Thyroid gland (tissue), 4 donors: ENCODE data around the gene DCUN1D4. TPM values are rescaled to one million over a fixed set of nuclear protein-coding genes. Genes with fewer than 3 reads are reported as not detected.
A peak's percentile ranks its signal among the peaks of the same experiment; 100 is the strongest.
"Not testable (repeated sequence)": the region's sequence is repeated elsewhere in the genome, so short reads cannot be mapped to it uniquely, and the experiment has no call there.

Experiments used
- DNase-seq, 2 donors: peaks; one replicate each; pipeline ENCODE4 v3.0.0-alpha.2; 2019
- H3K27ac ChIP-seq, 3 donors: fragments of 200-600 bp; sonication (generic); 1 replicate in 2 of 3; 2 replicates in 1 of 3; pipeline ENCODE4 v1.5.1; 2016 to 2019; ENCODE audit warnings: mild to moderate bottlenecking in 1 of 3, moderate library complexity in 1 of 3
- H3K27me3 ChIP-seq: fragments of 200-600 bp; sonication (generic); one replicate; pipeline ENCODE4 v1.5.1; 2019
- H3K36me3 ChIP-seq, 2 donors: fragments of 200-600 bp; sonication (generic); one replicate each; pipeline ENCODE4 v1.5.1; 2016 to 2019
- H3K4me1 ChIP-seq, 2 donors: fragments of 200-600 bp; sonication (generic); one replicate each; pipeline ENCODE4 v1.5.1; 2017 to 2019
- H3K4me3 ChIP-seq, 3 donors: fragments of 200-600 bp; sonication (generic); replicated peaks in 1 of 3; 1 replicate in 2 of 3; 2 replicates in 1 of 3; pipeline ENCODE4 v1.5.1; 2016; ENCODE audit warnings: mild to moderate bottlenecking in 1 of 3
- H3K9me3 ChIP-seq: fragments of 200-600 bp; sonication (generic); one replicate; pipeline ENCODE4 v1.5.1; 2017
- CTCF ChIP-seq, 6 experiments: fragments of 200-600 bp in 3 of 6; fragments of 450-650 bp in 3 of 6; sonication (generic) in 3 of 6; IDR thresholded peaks; one replicate each; pipeline ENCODE4 v1.5.1; 2016 to 2019; ENCODE audit warnings: antibody characterized with exemption in 6 of 6, mild to moderate bottlenecking in 2 of 6, inconsistent platforms in 1 of 6, moderate library complexity in 1 of 6
- POLR2A ChIP-seq, 2 donors: fragments of 450-650 bp; IDR thresholded peaks; one replicate each; pipeline ENCODE4 v1.6.1; 2017; ENCODE audit warnings: antibody characterized with exemption in 2 of 2, mild to moderate bottlenecking in 2 of 2, moderate library complexity in 1 of 2
- WGBS, 2 donors: methylation state at CpG; one replicate each; pipeline ENCODE4 v1.1.5; 2017; 5-methylcytosine and 5-hydroxymethylcytosine counted together
- intact Hi-C: fragments of 100-400 bp; cut with DNase I; formaldehyde crosslinking; loops from one replicate; pipeline ENCODE4 v1.15.1; 2023
- total RNA-seq, 4 donors: library from RNA; depleted of rRNA; stranded (reverse); fragments of >200 nt; gene quantifications; one replicate each; pipeline ENCODE4 v1.2.3, GENCODE V29; 2016

Gene DCUN1D4
- total RNA-seq, 4 donors from 2014 or later: 44.6 to 81.4 (median 51.7) TPM

GRCh38 chr4:51885363-51885762 lies 42.4 kb downstream of the DCUN1D4 start:
- no peak overlapping the region for H3K4me3 ChIP-seq
- H3K4me1 ChIP-seq: no peaks in the 10 kb centered on the region
- H3K27me3 ChIP-seq: no peaks in the 10 kb centered on the region
- intact Hi-C loops: no loop called here
- 72% methylated on average over 5 of the region's 5 CpGs for WGBS, 2 donors
- TF ChIP-seq POLR2A (IDR thresholded peaks at IDR 0.05): no peak
- peak in 4 of 6 experiments; percentile 4 to 39 (median 22) for TF ChIP-seq CTCF (IDR thresholded peaks at IDR 0.05)
- no peak overlapping the region for H3K27ac ChIP-seq
- DNase-seq: no peak
- no peaks in the 10 kb centered on the region for H3K9me3 ChIP-seq
- peaks cover 25% of the 10 kb centered on the region in 2 donors for H3K36me3 ChIP-seq

DNA sequence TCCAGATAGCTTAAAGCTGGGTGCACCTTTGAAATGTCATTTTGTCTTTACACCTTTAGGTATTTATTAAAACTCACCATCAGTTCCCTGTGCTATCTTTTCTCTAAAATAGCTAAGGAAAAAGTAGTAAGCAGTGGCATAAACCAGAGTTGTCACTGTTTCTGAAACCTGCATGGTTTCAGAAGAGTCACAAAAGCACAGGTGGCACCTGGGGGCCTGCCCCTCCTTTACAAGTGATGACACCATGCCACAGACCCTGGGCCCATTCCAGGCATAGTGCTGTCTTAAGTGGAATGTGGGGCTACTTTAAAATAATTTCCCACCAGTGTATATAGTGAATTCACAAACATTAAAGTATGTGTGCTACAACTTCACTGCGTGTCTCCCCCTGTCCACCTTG lies 47.8 kb downstream of the DCUN1D4 start:
- Histone ChIP-seq H3K4me1 (peaks cover 0 to 15% of the 10 kb centered on the region in 2 donors), H3K4me3 (no peak overlapping the region), H3K9me3 (no peaks in the 10 kb centered on the region), H3K36me3 (peaks cover 6 to 18% of the 10 kb centered on the region in 2 donors), H3K27ac (no peak overlapping the region), H3K27me3 (no peaks in the 10 kb centered on the region)
- intact Hi-C loops: loop anchor here (10.0 kb wide), 1 partner anchor 134 kb away; the partner anchor contains the start of gene LRRC66
- WGBS, 2 donors: 98 to 100% methylated on average over 1 of the region's 1 CpG
- TF ChIP-seq CTCF (IDR thresholded peaks at IDR 0.05) (no peak), POLR2A (IDR thresholded peaks at IDR 0.05) (no peak)
- no peak for DNase-seq

DNA sequence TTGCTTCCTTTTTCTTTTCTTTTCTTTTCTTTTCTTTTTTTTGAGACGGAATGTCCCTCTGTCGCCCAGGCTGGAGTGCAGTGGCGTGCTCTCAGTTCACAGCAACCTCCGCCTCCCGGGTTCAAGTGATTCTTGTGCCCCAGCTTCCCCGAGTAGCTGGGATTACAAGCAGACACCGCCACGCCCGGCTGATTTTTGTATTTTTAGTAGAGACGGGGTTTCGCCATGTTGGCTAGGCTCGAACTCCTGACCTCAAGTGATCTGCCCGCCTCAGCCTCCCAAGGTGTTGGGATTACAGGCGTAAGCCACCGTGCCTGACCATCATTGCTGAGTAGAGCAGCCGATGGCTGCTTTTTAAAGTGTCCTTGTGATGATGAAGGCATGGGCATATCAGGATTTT lies 50.4 kb downstream of the DCUN1D4 start:
- intact Hi-C loops: loop anchor here (10.0 kb wide), 1 partner anchor 131 kb away; the partner anchor contains the start of gene LRRC66
- 56 to 65% methylated on average over 16 of the region's 16 CpGs for WGBS, 2 donors
- Histone ChIP-seq H3K4me1 (peaks cover 0 to 21% of the 10 kb centered on the region in 2 donors), H3K27ac (peak overlapping the region in 1 of 3 donors; percentile 23)
- DNase-seq: peak; percentile 23 to 41
- not testable (repeated sequence) for H3K36me3 ChIP-seq, H3K9me3 ChIP-seq, H3K27me3 ChIP-seq, H3K4me3 ChIP-seq

- Histone ChIP-seq H3K9me3 (no peaks in the 10 kb centered on the region), H3K36me3 (peaks cover 0 to 7% of the 10 kb centered on the region in 2 donors), H3K4me3 (no peak overlapping the region), H3K27me3 (no peaks in the 10 kb centered on the region), H3K4me1 (peaks cover 0 to 27% of the 10 kb centered on the region in 2 donors), H3K27ac (peak overlapping the region in 2 of 3 donors; percentile 23 to 24)
- DNase-seq: no peak
- 74 to 89% methylated on average over 1 of the region's 1 CpG for WGBS, 2 donors
- intact Hi-C loops: loop anchor here (10.0 kb wide), 1 partner anchor 131 kb away; the partner anchor contains the start of gene LRRC66
- no peak for TF ChIP-seq CTCF (IDR thresholded peaks at IDR 0.05)
These were observed 51.2 kb downstream of the DCUN1D4 start for GRCh38 chr4:51894059-51894645.

DNA sequence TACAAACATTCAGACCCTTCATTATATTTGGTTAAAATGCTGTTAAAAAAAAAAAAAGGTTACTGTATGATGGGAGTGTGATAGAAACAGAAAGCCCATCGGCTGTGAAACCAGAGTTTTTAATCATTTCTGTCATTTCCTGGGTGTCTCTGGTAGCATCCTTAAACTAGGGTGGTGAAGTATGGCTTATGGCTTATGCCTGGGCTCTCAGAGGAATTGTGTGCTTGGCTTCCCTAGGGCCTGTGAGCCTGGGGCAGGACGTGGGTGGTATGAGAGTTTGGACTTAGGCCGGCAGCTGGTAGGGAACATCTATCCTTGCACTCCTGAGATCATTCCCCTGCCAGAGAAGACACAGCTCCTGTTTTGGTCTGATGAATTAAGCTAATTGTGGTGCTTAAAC lies 52.2 kb downstream of the DCUN1D4 start:
- Histone ChIP-seq H3K4me3 (no peak overlapping the region), H3K36me3 (peaks cover 0 to 4% of the 10 kb centered on the region in 2 donors), H3K9me3 (no peaks in the 10 kb centered on the region), H3K27ac (no peak overlapping the region), H3K4me1 (peaks cover 0 to 33% of the 10 kb centered on the region in 2 donors), H3K27me3 (no peaks in the 10 kb centered on the region)
- 87 to 88% methylated on average over 3 of the region's 3 CpGs for WGBS, 2 donors
- TF ChIP-seq CTCF (IDR thresholded peaks at IDR 0.05) (no peak), POLR2A (IDR thresholded peaks at IDR 0.05) (no peak)
- intact Hi-C loops: loop anchor here (10.0 kb wide), 1 partner anchor 130 kb away; the partner anchor contains the start of gene LRRC66
- no peak for DNase-seq
